T-helper 1 cell treated with Interleukin-12 subunit alpha and Interleukin-12 subunit beta and Interleukin-4 antibody, amounts not matched to agents 30 ng/mL and 1 ng/mL, for 36 hours (primary cell): ENCODE results near the gene ING3. TPM values are rescaled to one million over a fixed set of nuclear protein-coding genes. Genes with fewer than 3 reads are reported as not detected.
"Not testable (repeated sequence)": the region's sequence is repeated elsewhere in the genome, so short reads cannot be mapped to it uniquely, and the experiment has no call there.

Source experiments
- intact Hi-C: fragments of 100-400 bp; cut with micrococcal nuclease; formaldehyde crosslinking; loops from one replicate; pipeline ENCODE4 v1.15.1; 2024
- total RNA-seq: library from RNA; stranded (reverse); gene quantifications from 2 replicates; pipeline ENCODE4 v1.2.3, GENCODE V29; 2022

The ING3 gene
- total RNA-seq, 1 donor from 2014 or later, result 24.6 TPM

- intact Hi-C loops, result no loop called here
Measured at GRCh38 chr7:121000081-121000983, 49.8 kb downstream of the ING3 start.

GRCh38 chr7:121001234-121001906 lies 50.8 kb downstream of the ING3 start:
- intact Hi-C loops, result no loop called here

GRCh38 chr7:121002048-121002756 lies 51.6 kb downstream of the ING3 start:
- intact Hi-C loops, result no loop called here

GRCh38 chr7:121002757-121003200 lies 52.2 kb downstream of the ING3 start:
- intact Hi-C loops, result no loop called here

GRCh38 chr7:121003986-121004685 lies 53.6 kb downstream of the ING3 start:
- intact Hi-C loops, result no loop called here

GRCh38 chr7:121005058-121005457 lies 54.5 kb downstream of the ING3 start:
- intact Hi-C loops, result not testable (repeated sequence)

- intact Hi-C loops, result no loop called here
Measured at GRCh38 chr7:121005996-121006584, 55.5 kb downstream of the ING3 start.

GRCh38 chr7:121006711-121007315 lies 56.2 kb downstream of the ING3 start:
- intact Hi-C loops, result no loop called here

- intact Hi-C loops, result no loop called here
Measured at GRCh38 chr7:121008816-121009215, 58.2 kb downstream of the ING3 start.

- intact Hi-C loops, result no loop called here
Measured at GRCh38 chr7:121011401-121011800, 60.8 kb downstream of the ING3 start.

GRCh38 chr7:121012170-121012874 lies 61.7 kb downstream of the ING3 start:
- intact Hi-C loops, result no loop called here

- intact Hi-C loops, result no loop called here
Measured at GRCh38 chr7:121012919-121013318, 62.3 kb downstream of the ING3 start.

- intact Hi-C loops, result no loop called here
Measured at GRCh38 chr7:121015560-121015959, 65.0 kb downstream of the ING3 start.

- intact Hi-C loops, result no loop called here
Measured at GRCh38 chr7:121016966-121017365, 66.4 kb downstream of the ING3 start.

GRCh38 chr7:121017586-121017985 lies 67.0 kb downstream of the ING3 start:
- intact Hi-C loops, result no loop called here

- intact Hi-C loops, result no loop called here
Measured at GRCh38 chr7:121019018-121019417, 68.4 kb downstream of the ING3 start.

- intact Hi-C loops, result no loop called here
Measured at GRCh38 chr7:121020249-121020988, 69.8 kb downstream of the ING3 start.

- intact Hi-C loops, result no loop called here
Measured at GRCh38 chr7:121020989-121021969, 70.7 kb downstream of the ING3 start.
